Hippocampal formation (tissue), 2 donors: ENCODE results near the gene ZNRF1.

ENCODE experiments used
- DNase-seq, 2 donors: peaks; one replicate each; lab custom pipeline; 2025; lab: John Stamatoyannopoulos, UW

Gene ZNRF1

GRCh38 chr16:75160386-75160785, 161.6 kb downstream of the ZNRF1 start:
- DNase-seq = no peak
